ENCODE measurements around the gene NPM1. TPM values are rescaled to one million over a fixed set of nuclear protein-coding genes. Genes with fewer than 3 reads are reported as not detected.
A peak's percentile ranks its signal among the peaks of the same experiment; 100 is the strongest.

The NPM1 gene
- total RNA-seq, 1 experiment from 2014 or later: 3,530 TPM

DNA sequence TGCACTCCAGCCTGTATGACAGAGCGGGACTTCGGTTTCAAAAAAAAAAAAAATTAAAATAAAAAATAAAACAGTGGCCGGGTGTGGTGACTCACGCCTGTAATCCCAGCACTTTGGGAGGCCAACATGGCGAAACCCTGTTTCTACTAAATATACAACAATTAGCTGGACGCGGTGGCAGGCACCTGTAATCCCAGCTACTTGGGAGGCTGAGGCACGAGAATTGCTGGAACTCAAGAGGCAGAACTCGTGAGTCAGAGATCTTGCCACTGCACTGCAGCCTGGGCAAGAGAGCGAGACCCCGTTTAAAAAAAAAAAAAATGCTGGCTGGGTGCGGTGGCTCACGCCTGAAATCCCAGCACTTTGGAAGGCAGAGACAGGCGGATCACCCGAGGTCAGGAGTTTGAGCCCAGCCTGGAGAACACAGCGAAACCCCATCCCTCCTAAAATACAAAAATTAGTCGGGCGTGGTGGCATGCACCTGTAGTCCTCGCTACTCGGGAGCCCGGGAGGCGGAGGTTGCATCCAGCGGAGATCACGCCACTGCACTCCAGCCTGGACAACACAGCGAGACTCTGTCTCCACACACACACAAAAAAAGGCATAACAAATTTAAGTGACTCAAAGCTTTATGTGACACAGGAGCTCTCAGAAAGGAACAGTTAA lies 1.5 kb upstream of the NPM1 start:
- TF ChIP-seq, protein P1, sequence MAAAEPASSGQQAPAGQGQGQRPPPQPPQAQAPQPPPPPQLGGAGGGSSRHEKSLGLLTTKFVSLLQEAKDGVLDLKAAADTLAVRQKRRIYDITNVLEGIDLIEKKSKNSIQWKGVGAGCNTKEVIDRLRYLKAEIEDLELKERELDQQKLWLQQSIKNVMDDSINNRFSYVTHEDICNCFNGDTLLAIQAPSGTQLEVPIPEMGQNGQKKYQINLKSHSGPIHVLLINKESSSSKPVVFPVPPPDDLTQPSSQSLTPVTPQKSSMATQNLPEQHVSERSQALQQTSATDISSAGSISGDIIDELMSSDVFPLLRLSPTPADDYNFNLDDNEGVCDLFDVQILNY (CRISPR knock-in tag; IDR thresholded peaks at IDR 0.05): no peak
- TF ChIP-seq, protein P2, sequence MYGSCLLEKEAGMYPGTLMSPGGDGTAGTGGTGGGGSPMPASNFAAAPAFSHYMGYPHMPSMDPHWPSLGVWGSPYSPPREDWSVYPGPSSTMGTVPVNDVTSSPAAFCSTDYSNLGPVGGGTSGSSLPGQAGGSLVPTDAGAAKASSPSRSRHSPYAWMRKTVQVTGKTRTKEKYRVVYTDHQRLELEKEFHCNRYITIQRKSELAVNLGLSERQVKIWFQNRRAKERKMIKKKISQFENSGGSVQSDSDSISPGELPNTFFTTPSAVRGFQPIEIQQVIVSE (CRISPR knock-in tag; IDR thresholded peaks at IDR 0.05; ENCODE audit: borderline replicate concordance): no peak
- 0 out of 2 replicates have a peak, but pooled peaks have one; percentile 14 for TF ChIP-seq ZNF121 (CRISPR knock-in tag; IDR thresholded peaks at IDR 0.05)
- ChIA-PET POLR2A (interaction anchor here (0.6 to 0.8 kb wide), 3 partner anchors 292 to 855 kb away, joined by 3 to 5 read pairs (median 4); no protein-coding TSS in a partner anchor), CTCF (interaction anchor here (1.1 to 1.4 kb wide), 3 partner anchors 21 to 44 kb away, joined by 4 to 6 read pairs (median 5); no protein-coding TSS in a partner anchor)
- H3K4me1 Mint-ChIP-seq: peaks cover 18% of the 10 kb centered on the region
- DNase-seq (ENCODE audit: low spot score) (no peak), ATAC-seq (no peak)
- no peak overlapping the region for H3K27ac Mint-ChIP-seq
- H3K27me3 Mint-ChIP-seq (ENCODE audit: low read depth): no peaks in the 10 kb centered on the region; the same call in 1 of the 2 replicates
- H3K36me3 Mint-ChIP-seq: peaks cover 32% of the 10 kb centered on the region
- H3K4me3 Mint-ChIP-seq: peak overlapping the region; percentile 54
- no peaks in the 10 kb centered on the region for H3K9me3 Mint-ChIP-seq

DNA sequence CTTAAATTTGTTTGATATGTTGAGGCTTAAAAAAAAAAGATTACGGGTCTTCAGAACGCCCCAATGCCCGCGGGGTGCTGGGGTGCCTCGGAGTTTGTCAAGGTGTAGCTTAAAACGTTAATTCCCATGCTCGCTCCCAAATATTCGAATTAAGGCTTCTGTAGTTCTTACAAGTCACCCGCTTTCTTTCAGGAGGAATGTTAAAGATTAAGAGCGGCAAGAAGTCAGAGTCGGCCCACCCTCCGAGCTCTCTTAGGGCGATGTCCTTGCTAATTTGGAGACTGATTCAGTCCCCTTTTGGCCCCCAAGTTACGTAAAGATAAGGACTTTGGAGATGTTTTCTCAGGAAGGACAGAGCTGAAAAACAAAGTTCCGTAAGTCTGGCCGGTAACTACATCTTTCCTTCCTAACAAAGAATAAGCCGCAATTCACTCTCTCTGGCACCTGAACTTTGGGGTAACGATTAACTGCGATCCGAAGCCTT lies 746 bp upstream of the NPM1 start:
- no peaks in the 10 kb centered on the region; the same call in 1 of the 2 replicates for H3K27me3 Mint-ChIP-seq (ENCODE audit: low read depth)
- ChIA-PET POLR2A (interaction anchor here (0.6 to 0.8 kb wide), 2 partner anchors 451 to 854 kb away, joined by 3 to 4 read pairs; no protein-coding TSS in a partner anchor), CTCF (interaction anchor here (1.1 to 1.4 kb wide), 3 partner anchors 21 to 44 kb away, joined by 4 to 6 read pairs (median 5); no protein-coding TSS in a partner anchor)
- H3K9me3 Mint-ChIP-seq: no peaks in the 10 kb centered on the region
- peak overlapping the region; percentile 98 for H3K4me3 Mint-ChIP-seq
- peak overlapping the region; percentile 99 for H3K27ac Mint-ChIP-seq
- H3K36me3 Mint-ChIP-seq: peaks cover 40% of the 10 kb centered on the region
- peaks cover 23% of the 10 kb centered on the region for H3K4me1 Mint-ChIP-seq
- DNase-seq (ENCODE audit: low spot score) (no peak), ATAC-seq (no peak)
- TF ChIP-seq ZNF671 (CRISPR knock-in tag; IDR thresholded peaks at IDR 0.05) (no peak), ZNF396 (CRISPR knock-in tag; IDR thresholded peaks at IDR 0.05; ENCODE audit: borderline replicate concordance) (no peak), NFATC4 (CRISPR knock-in tag; IDR thresholded peaks at IDR 0.05) (no peak), SMAD3 (CRISPR knock-in tag; IDR thresholded peaks at IDR 0.05; ENCODE audit: borderline replicate concordance) (no peak), ZNF317 (CRISPR knock-in tag; IDR thresholded peaks at IDR 0.05; ENCODE audit: borderline replicate concordance, low read depth) (no peak)
- TF ChIP-seq, protein P3, sequence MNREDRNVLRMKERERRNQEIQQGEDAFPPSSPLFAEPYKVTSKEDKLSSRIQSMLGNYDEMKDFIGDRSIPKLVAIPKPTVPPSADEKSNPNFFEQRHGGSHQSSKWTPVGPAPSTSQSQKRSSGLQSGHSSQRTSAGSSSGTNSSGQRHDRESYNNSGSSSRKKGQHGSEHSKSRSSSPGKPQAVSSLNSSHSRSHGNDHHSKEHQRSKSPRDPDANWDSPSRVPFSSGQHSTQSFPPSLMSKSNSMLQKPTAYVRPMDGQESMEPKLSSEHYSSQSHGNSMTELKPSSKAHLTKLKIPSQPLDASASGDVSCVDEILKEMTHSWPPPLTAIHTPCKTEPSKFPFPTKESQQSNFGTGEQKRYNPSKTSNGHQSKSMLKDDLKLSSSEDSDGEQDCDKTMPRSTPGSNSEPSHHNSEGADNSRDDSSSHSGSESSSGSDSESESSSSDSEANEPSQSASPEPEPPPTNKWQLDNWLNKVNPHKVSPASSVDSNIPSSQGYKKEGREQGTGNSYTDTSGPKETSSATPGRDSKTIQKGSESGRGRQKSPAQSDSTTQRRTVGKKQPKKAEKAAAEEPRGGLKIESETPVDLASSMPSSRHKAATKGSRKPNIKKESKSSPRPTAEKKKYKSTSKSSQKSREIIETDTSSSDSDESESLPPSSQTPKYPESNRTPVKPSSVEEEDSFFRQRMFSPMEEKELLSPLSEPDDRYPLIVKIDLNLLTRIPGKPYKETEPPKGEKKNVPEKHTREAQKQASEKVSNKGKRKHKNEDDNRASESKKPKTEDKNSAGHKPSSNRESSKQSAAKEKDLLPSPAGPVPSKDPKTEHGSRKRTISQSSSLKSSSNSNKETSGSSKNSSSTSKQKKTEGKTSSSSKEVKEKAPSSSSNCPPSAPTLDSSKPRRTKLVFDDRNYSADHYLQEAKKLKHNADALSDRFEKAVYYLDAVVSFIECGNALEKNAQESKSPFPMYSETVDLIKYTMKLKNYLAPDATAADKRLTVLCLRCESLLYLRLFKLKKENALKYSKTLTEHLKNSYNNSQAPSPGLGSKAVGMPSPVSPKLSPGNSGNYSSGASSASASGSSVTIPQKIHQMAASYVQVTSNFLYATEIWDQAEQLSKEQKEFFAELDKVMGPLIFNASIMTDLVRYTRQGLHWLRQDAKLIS (CRISPR knock-in tag; IDR thresholded peaks at IDR 0.05; ENCODE audit: borderline replicate concordance): peak; percentile 72; the same call in 1 of the 2 replicates
- TF ChIP-seq, protein P4, sequence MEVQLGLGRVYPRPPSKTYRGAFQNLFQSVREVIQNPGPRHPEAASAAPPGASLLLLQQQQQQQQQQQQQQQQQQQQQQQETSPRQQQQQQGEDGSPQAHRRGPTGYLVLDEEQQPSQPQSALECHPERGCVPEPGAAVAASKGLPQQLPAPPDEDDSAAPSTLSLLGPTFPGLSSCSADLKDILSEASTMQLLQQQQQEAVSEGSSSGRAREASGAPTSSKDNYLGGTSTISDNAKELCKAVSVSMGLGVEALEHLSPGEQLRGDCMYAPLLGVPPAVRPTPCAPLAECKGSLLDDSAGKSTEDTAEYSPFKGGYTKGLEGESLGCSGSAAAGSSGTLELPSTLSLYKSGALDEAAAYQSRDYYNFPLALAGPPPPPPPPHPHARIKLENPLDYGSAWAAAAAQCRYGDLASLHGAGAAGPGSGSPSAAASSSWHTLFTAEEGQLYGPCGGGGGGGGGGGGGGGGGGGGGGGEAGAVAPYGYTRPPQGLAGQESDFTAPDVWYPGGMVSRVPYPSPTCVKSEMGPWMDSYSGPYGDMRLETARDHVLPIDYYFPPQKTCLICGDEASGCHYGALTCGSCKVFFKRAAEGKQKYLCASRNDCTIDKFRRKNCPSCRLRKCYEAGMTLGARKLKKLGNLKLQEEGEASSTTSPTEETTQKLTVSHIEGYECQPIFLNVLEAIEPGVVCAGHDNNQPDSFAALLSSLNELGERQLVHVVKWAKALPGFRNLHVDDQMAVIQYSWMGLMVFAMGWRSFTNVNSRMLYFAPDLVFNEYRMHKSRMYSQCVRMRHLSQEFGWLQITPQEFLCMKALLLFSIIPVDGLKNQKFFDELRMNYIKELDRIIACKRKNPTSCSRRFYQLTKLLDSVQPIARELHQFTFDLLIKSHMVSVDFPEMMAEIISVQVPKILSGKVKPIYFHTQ (CRISPR knock-in tag; IDR thresholded peaks at IDR 0.05): no peak
- TF ChIP-seq, protein P5, sequence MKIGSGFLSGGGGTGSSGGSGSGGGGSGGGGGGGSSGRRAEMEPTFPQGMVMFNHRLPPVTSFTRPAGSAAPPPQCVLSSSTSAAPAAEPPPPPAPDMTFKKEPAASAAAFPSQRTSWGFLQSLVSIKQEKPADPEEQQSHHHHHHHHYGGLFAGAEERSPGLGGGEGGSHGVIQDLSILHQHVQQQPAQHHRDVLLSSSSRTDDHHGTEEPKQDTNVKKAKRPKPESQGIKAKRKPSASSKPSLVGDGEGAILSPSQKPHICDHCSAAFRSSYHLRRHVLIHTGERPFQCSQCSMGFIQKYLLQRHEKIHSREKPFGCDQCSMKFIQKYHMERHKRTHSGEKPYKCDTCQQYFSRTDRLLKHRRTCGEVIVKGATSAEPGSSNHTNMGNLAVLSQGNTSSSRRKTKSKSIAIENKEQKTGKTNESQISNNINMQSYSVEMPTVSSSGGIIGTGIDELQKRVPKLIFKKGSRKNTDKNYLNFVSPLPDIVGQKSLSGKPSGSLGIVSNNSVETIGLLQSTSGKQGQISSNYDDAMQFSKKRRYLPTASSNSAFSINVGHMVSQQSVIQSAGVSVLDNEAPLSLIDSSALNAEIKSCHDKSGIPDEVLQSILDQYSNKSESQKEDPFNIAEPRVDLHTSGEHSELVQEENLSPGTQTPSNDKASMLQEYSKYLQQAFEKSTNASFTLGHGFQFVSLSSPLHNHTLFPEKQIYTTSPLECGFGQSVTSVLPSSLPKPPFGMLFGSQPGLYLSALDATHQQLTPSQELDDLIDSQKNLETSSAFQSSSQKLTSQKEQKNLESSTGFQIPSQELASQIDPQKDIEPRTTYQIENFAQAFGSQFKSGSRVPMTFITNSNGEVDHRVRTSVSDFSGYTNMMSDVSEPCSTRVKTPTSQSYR (CRISPR knock-in tag; IDR thresholded peaks at IDR 0.05): no peak
